HepG2 (cell line): ENCODE results near the gene APOBEC3H.

Source experiments
- RFX5 ChIP-seq: IDR thresholded peaks from 2 replicates; pipeline ENCODE4 v1.6.1; 2011; ENCODE audit warnings: low read depth, low read length, improper control_type of control experiment
- ZNF782 ChIP-seq: sonication (generic); formaldehyde crosslinking; IDR thresholded peaks from 2 replicates; pipeline ENCODE4 v1.4.0; 2020; ENCODE audit warnings: missing genetic modification reagents, mild to moderate bottlenecking, borderline replicate concordance

DNA sequence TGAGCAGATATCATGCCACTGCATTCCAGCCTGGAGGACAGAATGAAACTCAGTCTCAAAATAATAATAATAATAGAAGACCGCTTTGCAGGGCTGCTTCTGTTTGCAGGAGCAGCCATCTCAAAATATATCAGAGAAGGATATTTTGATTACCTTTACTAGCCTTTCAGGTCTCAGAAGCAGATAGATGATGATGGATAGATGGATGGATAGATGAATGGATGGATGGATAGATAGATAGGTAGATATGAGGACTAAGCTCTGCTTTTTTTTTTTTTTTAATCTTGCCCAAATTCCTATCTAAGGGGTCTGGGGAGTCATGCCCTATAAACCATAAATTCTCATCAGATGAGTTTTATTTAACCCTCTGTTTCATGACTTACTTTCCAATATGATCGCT, 18.5 kb downstream of the APOBEC3H start:
- TF ChIP-seq ZNF782 (CRISPR knock-in tag), result no peak
- no peak for TF ChIP-seq RFX5
